ENCODE results near the gene MALSU1.

Gene MALSU1

GRCh38 chr7:23298885-23299769, at the start of gene MALSU1:
MALSU1 (plus strand) TSS chr7:23299339; CDS start chr7:23299353, 14 bp downstream.
- peak; percentile 97 for DNase-seq

- DNase-seq = no peak
These were observed 49.7 kb upstream of the MALSU1 start for GRCh38 chr7:23249486-23249885.

- DNase-seq = no peak
These were observed 45.0 kb upstream of the MALSU1 start for GRCh38 chr7:23254051-23254681.

GRCh38 chr7:23256731-23257130, 42.4 kb upstream of the MALSU1 start:
- no peak for DNase-seq

- no peak for DNase-seq
These were observed 38.8 kb upstream of the MALSU1 start for GRCh38 chr7:23260371-23260770.

- peak; percentile 54 for DNase-seq
These were observed 37.2 kb upstream of the MALSU1 start for GRCh38 chr7:23261843-23262452.

GRCh38 chr7:23264916-23265458, 34.2 kb upstream of the MALSU1 start:
- no peak for DNase-seq

GRCh38 chr7:23266918-23267317, 32.2 kb upstream of the MALSU1 start:
- DNase-seq = no peak

GRCh38 chr7:23267357-23267756, 31.8 kb upstream of the MALSU1 start:
- no peak for DNase-seq

- no peak for DNase-seq
These were observed 31.0 kb upstream of the MALSU1 start for GRCh38 chr7:23268167-23268566.

- no peak for DNase-seq
These were observed 30.4 kb upstream of the MALSU1 start for GRCh38 chr7:23268746-23269145.

- no peak for DNase-seq
These were observed 26.9 kb upstream of the MALSU1 start for GRCh38 chr7:23272275-23272674.

- DNase-seq = peak; percentile 92
These were observed 26.0 kb upstream of the MALSU1 start for GRCh38 chr7:23273141-23273599.

- no peak for DNase-seq
These were observed 23.2 kb upstream of the MALSU1 start for GRCh38 chr7:23275912-23276311.

GRCh38 chr7:23276376-23276775, 22.8 kb upstream of the MALSU1 start:
- no peak for DNase-seq

GRCh38 chr7:23276947-23277346, 22.2 kb upstream of the MALSU1 start:
- DNase-seq = no peak

- no peak for DNase-seq
These were observed 21.7 kb upstream of the MALSU1 start for GRCh38 chr7:23277359-23277989.

GRCh38 chr7:23279819-23280525, 19.2 kb upstream of the MALSU1 start:
- DNase-seq = no peak

- DNase-seq = no peak
These were observed 16.1 kb upstream of the MALSU1 start for GRCh38 chr7:23283086-23283485.

GRCh38 chr7:23284871-23285270, 14.3 kb upstream of the MALSU1 start:
- DNase-seq = no peak

- DNase-seq = no peak
These were observed 13.2 kb upstream of the MALSU1 start for GRCh38 chr7:23285657-23286646.
